ENCODE data around the gene PSME3. TPM values are rescaled to one million over a fixed set of nuclear protein-coding genes. Genes with fewer than 3 reads are reported as not detected.
"Not testable (repeated sequence)": the region's sequence is repeated elsewhere in the genome, so short reads cannot be mapped to it uniquely, and the experiment has no call there.

The PSME3 gene
- total RNA-seq, 4 donors from 2014 or later, result 78.3 to 119 (median 85.4) TPM

- no peaks in the 10 kb centered on the region for H3K36me3 ChIP-seq
- intact Hi-C loops (cut with DNase I), result no loop called here
- H3K27me3 ChIP-seq, result no peaks in the 10 kb centered on the region
- H3K9me3 ChIP-seq, result no peaks in the 10 kb centered on the region
- no peak overlapping the region for H3K4me3 ChIP-seq (replicated peaks in 1 of 3)
- 97 to 98% methylated on average over 10 of the region's 10 CpGs for WGBS, 2 donors
- no peak for DNase-seq
- H3K27ac ChIP-seq, result no peak overlapping the region
- TF ChIP-seq CTCF (IDR thresholded peaks at IDR 0.05), result no peak
- H3K4me1 ChIP-seq, result peaks cover 0 to 18% of the 10 kb centered on the region in 2 donors
These were observed 43.8 kb downstream of the PSME3 start for GRCh38 chr17:42877037-42877436.

GRCh38 chr17:42878123-42878880 is 45.1 kb downstream of the PSME3 start:
- TF ChIP-seq CTCF (IDR thresholded peaks at IDR 0.05), result no peak
- TF ChIP-seq POLR2A (IDR thresholded peaks at IDR 0.05), result no peak
- 32 to 38% methylated on average over 12 to 13 of the region's 13 CpGs for WGBS, 2 donors

GRCh38 chr17:42878924-42879595 is 45.9 kb downstream of the PSME3 start:
- no peak overlapping the region for H3K27ac ChIP-seq

More at GRCh38 chr17:42878123-42878880, 45.1 kb downstream of the PSME3 start:
- Histone ChIP-seq H3K4me3 (replicated peaks in 1 of 3) (no peak overlapping the region), H3K27me3 (no peaks in the 10 kb centered on the region), H3K4me1 (peaks cover 0 to 30% of the 10 kb centered on the region in 2 donors), H3K36me3 (no peaks in the 10 kb centered on the region), H3K9me3 (no peaks in the 10 kb centered on the region), H3K27ac (no peak overlapping the region)
- intact Hi-C loops (cut with DNase I), result no loop called here
- DNase-seq, result peak; percentile 49 to 61

GRCh38 chr17:42879596-42879985 is 46.4 kb downstream of the PSME3 start:
- H3K9me3 ChIP-seq, result no peaks in the 10 kb centered on the region
- no peak overlapping the region for H3K27ac ChIP-seq
- no peaks in the 10 kb centered on the region for H3K36me3 ChIP-seq
- intact Hi-C loops (cut with DNase I), result no loop called here
- no peak for DNase-seq
- no peak overlapping the region for H3K4me3 ChIP-seq (replicated peaks in 1 of 3)
- no peaks in the 10 kb centered on the region for H3K27me3 ChIP-seq
- TF ChIP-seq CTCF (IDR thresholded peaks at IDR 0.05), result no peak
- no peak for TF ChIP-seq POLR2A (IDR thresholded peaks at IDR 0.05)
- peaks cover 0 to 35% of the 10 kb centered on the region in 2 donors for H3K4me1 ChIP-seq
- WGBS, 2 donors, result 66 to 72% methylated on average over 4 to 6 of the region's 6 CpGs

More at GRCh38 chr17:42878924-42879595, 45.9 kb downstream of the PSME3 start:
- no peaks in the 10 kb centered on the region for H3K27me3 ChIP-seq
- 86 to 88% methylated on average over 8 of the region's 8 CpGs for WGBS, 2 donors
- intact Hi-C loops (cut with DNase I), result no loop called here
- TF ChIP-seq CTCF (IDR thresholded peaks at IDR 0.05) (no peak), POLR2A (IDR thresholded peaks at IDR 0.05) (no peak)
- H3K4me1 ChIP-seq, result peaks cover 0 to 32% of the 10 kb centered on the region in 2 donors
- no peak overlapping the region for H3K4me3 ChIP-seq (replicated peaks in 1 of 3)
- no peaks in the 10 kb centered on the region for H3K36me3 ChIP-seq
- no peaks in the 10 kb centered on the region for H3K9me3 ChIP-seq
- DNase-seq, result no peak

GRCh38 chr17:42880776-42881310 is 47.6 kb downstream of the PSME3 start:
- Histone ChIP-seq H3K27me3 (no peaks in the 10 kb centered on the region), H3K27ac (no peak overlapping the region), H3K9me3 (no peaks in the 10 kb centered on the region), H3K4me1 (peaks cover 0 to 43% of the 10 kb centered on the region in 2 donors), H3K36me3 (no peaks in the 10 kb centered on the region), H3K4me3 (replicated peaks in 1 of 3) (no peak overlapping the region)
- 76 to 84% methylated on average over 5 of the region's 5 CpGs for WGBS, 2 donors
- intact Hi-C loops (cut with DNase I), result no loop called here
- TF ChIP-seq POLR2A (IDR thresholded peaks at IDR 0.05) (no peak), CTCF (IDR thresholded peaks at IDR 0.05) (no peak)
- no peak for DNase-seq

GRCh38 chr17:42881706-42882105 is 48.5 kb downstream of the PSME3 start:
- intact Hi-C loops (cut with DNase I); H3K27me3 ChIP-seq; H3K9me3 ChIP-seq; H3K36me3 ChIP-seq; H3K4me3 ChIP-seq (replicated peaks in 1 of 3): not testable (repeated sequence)
- Histone ChIP-seq H3K4me1 (peaks cover 0 to 45% of the 10 kb centered on the region in 2 donors), H3K27ac (peak overlapping the region in 1 of 3 donors; percentile 14)
- 43 to 47% methylated on average over 6 of the region's 6 CpGs for WGBS, 2 donors
- peak; percentile 75 to 77 for DNase-seq
